DOHH2 (cell line): ENCODE measurements around the gene KLK3.

ENCODE experiments used
- EZH2phosphoT487 ChIP-seq: fragments of 200-600 bp; sonication (generic); IDR thresholded peaks from 2 replicates; pipeline ENCODE4 v1.6.1; 2017; ENCODE audit warnings: borderline replicate concordance, mild to moderate bottlenecking, antibody characterized with exemption, low read length, moderate library complexity, mixed read lengths
- TF ChIP-seq, protein P1 (sequence below): fragments of 200-600 bp; sonication (generic); IDR thresholded peaks from one replicate; pipeline ENCODE4 v1.5.1; 2014; ENCODE audit warnings: antibody characterized with exemption, mild to moderate bottlenecking, low read depth, low read length; ENCODE audit not compliant: poor library complexity, severe bottlenecking

DNA sequence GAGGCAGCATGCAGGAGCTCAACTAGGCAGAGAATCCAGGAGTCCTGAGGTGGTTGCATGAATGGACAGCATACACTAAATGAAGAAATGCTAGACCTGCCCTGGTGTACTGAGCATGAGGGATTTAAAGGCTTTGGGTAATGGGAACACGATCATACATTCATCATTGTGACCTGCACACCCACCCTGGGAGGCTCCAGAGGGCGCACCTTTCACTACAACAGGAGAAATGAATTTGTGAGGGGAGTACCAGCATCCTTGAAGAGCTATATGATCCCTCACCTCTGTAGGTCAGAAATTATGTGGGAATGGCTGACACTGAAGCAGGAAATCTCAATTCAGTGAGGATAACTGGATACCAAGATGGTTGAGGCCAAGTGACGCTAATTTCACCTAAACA is 27.5 kb downstream of the KLK3 start:
- TF ChIP-seq, protein P1, sequence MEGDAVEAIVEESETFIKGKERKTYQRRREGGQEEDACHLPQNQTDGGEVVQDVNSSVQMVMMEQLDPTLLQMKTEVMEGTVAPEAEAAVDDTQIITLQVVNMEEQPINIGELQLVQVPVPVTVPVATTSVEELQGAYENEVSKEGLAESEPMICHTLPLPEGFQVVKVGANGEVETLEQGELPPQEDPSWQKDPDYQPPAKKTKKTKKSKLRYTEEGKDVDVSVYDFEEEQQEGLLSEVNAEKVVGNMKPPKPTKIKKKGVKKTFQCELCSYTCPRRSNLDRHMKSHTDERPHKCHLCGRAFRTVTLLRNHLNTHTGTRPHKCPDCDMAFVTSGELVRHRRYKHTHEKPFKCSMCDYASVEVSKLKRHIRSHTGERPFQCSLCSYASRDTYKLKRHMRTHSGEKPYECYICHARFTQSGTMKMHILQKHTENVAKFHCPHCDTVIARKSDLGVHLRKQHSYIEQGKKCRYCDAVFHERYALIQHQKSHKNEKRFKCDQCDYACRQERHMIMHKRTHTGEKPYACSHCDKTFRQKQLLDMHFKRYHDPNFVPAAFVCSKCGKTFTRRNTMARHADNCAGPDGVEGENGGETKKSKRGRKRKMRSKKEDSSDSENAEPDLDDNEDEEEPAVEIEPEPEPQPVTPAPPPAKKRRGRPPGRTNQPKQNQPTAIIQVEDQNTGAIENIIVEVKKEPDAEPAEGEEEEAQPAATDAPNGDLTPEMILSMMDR = peak; percentile 54
- TF ChIP-seq EZH2phosphoT487 = no peak
